GM21381 (cell line): ENCODE data around the gene GLI2.

Experiments used
- ATAC-seq: cut with Tn5 transposase; IDR thresholded peaks from one replicate; pipeline ENCODE4 v1.9.1; 2021; ENCODE audit warnings: mild to moderate bottlenecking, moderate library complexity; ENCODE audit not compliant: unreplicated experiment

Gene GLI2

DNA sequence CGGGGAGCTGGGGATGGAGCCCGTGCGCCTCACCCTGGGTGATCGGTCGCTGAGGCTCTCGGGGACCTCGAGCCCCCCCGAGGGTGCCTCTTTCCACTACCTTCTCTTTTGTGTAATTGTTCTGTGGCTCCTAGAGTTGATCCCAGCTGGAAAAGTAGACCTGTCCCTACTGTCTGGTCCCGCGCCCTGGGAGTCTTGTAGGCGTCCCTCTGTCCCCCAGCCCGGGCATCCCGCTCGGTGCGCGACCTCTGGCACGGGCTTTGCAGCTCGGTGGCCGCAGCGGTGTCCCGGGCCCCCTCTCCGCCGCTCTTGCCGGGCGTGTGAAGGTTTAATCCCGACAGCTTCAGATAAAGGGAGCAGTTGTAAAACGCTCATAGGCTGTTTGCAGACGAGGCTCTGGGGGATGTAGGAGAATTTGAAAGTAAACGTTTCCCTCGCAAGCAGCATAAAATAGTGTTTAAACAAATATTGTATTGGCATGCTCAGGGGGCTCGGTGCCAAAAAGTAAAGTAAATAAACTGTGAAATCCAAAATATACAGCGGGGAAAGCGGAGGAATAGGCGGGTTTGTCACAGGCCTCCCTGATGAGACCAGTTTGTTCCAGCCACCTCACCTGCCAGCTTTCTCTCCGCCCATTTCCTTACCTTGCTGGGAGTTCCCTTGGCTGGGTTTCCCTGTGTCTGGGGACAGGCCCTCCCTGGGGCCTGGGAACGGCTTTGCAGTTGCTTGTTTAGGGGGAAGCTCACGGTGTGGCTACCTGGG, 1.9 kb downstream of the GLI2 start:
- no peak for ATAC-seq

DNA sequence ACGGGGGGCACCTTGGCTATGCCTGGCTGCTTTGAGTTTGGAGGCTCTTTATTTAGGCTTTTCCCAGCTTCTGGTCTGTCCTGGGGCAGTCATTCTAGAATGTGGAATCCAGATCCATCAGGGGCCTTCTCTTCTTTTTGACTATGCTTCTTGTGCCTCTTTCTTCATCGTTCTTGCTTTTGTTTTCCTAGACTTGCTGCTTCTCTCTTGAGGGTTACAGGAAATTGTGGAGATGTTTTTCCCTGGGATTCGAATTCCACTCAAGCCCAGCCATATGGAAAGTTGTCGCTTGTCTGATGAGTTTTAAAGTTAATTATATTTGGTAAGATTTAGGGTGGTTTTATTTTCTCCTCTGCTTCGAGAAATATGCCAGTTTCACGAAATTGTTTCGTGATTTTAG, 2.4 kb downstream of the GLI2 start:
- no peak for ATAC-seq

DNA sequence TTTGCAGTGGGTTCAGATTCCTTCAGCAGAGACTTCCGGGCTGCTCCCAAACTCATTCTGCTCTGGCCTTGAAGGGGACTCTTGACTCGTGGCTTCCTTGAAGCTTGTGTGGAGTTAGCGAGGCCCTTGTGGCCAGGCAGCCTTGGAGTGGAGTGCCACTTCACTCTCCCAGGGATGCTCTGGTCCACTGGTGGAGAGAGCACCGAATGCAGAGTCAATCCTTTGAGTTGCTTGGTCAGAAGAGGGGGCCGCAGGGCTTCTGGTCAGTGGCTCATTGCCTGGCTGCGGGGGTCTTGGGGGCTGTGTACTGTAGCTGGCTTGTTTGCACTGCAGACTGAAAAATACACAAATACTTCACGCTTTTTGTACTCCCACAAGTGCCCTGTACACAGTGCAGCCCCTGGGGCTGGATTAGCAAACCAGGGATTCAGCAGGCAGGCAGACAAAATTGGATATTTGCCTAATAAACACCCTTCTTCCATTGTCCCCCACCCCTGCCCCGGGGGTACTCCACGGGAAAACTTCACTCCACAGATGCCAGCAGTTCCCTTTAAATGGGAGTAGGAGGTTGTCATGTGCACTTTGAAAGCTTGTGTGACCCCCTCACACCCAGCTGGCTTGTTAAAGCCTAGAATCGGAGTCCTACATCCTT, 3.2 kb downstream of the GLI2 start:
- no peak for ATAC-seq

DNA sequence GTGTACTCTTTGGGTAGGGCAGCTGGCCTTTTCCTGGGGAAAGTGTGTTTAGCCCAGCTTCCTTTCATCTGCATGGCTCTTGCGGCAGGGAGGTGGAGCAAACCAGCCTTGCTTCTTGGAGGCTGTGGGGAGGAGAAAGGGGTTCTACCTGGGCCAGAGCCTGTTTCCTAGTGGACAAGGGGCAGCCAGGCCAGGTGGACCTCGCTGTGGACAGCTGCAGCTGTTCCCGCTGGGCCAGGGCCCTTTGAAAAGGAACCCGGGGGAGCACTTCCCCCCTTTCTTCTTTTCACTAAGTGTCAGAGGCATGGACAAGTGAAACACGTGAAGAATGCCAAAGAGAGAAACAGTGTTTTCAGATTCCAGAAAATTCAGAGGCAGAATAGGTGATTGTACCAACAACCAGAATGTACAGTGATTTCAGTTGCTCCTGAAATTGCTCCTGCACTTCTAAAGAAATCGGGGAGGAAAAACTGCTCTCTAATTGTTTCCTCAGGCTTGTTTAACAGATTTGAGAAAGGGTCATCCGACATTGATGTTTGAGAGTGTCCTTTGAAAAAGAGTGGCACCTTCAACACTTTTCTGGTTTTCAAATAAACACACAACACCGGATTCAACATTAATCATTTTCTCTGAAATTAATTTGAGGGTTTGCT, 3.9 kb downstream of the GLI2 start:
- ATAC-seq, result no peak

DNA sequence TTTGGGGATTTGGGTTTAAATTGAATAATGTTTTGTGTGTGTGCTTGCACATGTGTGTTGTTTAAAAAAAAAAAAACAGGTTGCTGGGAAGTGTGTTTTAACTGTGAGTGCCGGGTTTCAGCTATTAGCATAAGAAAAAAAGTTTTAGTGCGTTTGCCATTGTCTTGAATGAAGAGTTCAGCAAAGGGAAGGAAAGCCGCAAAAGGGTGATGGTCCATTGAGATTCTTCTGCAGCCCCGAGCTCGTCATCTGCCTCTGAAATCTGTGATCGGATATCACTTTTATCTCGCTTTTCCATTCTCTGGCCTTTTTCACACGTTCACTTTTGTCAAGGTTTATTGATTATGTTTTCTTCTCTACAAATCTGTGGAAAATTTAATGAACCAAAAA, 4.7 kb downstream of the GLI2 start:
- ATAC-seq, result no peak

DNA sequence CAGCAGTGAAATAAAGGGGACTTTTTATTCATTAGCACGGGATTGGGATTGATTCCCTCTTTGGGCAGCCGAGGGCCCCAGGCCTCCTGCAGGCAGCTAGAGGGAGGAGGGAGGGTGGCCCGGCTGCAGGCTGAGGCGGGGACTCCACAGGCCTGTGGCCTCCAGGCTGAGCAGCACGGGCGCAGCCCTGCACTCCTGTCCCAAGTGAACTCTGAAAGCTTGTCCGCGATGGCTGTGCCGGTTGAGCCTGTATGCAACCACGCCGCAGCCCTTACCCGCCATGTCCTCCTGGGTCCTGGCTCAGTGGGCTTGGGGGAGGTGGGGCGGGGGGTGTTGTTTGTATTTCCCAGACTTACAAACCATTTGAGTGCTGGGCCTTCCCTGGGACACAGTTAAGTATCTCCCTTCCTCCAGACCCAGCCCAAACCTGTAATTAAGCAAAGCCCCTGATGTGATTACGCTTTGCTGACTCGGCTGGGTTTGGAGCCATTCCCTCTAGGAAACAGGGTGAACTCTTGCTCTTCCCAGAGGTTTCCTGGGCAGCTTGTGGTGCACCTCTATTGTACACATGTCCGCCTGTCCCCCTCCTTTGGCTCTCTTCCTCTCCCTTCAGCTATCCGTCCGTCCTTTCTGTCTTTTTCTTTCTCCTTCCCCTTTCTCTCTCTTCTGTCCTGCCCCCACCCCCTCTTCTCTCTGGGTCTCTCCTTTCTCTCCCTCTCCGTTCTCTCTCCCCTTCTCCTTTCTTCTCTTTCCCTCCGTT, 5.3 kb downstream of the GLI2 start:
- ATAC-seq, result no peak

DNA sequence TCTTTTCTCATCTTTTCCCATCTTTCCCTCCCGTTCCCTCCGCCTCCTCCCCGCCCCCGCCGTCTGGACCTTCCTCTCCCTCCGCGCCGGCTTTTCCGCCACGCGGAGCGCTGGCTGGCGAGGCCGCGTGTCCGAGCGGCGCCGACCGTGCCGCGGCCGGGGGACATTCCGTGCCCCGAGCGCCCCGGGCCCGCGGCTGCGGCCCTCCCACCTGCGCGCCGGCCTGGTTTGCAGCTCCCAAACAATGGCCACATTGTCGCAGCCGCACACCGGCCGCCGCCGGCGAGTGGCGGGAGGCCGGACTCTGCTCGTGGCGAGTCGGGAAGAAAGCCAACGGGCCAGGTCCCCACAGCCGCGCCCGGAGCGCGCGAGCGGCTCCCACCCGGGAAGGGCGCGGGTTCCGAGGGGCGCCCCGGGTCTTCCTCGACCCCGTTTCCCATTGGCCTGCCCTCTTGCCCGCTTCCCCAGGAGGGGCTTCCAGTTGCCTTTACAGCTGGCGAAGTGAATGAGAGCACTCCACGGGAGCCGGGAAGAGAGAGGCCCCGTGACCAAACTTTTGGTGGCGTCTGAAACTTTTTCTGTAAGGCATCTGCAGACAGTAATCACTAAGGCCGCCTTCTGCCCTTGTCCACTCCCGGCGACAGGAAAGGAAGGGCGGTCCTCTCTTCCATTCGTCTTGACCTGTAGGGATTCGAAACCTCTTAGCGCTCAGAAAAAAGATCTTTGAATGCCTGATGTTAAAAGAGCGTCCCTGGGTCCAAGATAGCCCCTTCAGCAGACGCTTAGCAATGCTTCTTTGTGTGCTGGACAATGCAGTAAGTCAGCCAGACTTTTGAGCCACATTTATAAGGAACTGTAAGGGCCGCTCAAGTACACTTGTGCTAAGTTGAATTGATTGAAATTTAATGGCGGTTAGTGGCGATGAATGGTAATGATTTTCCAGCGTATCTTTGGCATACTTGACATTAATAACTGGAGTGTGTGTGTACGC, 6.2 kb downstream of the GLI2 start:
- no peak for ATAC-seq

DNA sequence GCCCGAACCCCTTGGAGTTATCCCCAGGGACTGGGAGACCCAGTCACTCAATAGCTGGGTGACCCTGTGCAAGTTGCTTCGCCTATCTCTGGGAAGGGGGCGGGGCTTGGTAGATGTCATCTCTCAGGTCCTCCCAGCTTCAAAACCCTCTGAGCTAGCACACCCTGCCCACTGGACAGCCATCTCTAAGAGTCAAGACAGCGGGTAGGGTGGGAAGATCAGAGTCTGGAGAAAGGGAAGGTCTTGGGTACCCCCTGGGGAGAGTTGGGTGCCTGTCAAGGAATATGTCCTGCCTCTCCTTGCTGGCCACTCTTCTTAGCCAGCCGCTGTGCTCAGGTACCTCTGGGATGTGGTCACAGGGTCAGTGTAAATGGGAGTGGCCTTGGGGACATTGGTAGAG, 8.0 kb downstream of the GLI2 start:
- ATAC-seq, result no peak

DNA sequence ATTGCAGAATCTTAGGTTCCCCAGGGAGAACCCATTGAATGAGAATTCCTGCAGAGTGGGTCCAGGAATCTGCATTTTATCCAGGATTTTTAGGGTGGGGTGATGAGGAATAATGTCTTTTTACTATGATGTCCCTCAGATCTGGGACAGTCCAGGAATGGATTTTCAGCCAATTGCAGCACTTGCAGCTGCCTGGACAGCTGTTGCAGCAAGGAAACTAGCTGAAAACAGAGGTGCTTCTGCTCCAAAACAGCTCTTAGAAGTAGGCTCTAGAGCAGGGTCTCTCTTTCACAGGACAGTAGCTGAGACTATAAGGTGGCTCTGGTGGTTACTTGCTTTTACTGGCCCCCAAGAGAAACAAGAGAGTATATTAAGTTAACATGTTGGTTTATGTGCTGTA, 9.1 kb downstream of the GLI2 start:
- ATAC-seq, result no peak

DNA sequence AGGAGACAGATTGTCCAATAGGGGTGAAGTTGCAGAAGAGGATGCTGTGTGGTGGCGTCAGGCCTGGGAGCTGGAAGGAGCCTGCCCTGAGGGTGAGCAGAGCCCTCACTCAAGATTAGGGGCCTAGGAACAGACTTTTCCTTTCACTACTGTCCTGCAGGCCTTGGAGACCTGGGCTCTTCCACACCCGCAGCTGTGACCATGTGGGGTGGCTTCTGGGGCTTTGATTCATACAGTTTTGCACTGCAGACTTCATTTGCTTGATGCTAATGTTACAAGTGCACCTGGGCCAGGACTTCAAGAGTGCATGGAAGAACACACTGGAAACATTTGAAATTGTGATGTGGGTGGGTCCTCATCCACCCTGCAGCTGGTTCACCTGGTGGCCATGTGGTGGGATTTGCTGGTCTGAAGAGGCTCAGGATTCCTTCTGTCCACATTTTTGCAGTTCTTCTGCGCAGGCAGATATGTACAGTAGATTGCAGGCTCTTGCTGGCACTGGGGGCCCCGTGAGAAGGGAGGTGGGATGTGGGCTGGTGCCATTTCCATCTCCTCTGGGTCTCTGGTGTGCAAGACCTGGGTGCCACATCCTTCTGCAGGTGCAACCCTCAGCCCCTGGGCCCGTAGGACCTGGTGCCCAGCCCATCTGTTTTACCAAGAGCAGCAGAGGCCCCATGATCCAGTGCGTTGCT, 9.9 kb downstream of the GLI2 start:
- no peak for ATAC-seq

DNA sequence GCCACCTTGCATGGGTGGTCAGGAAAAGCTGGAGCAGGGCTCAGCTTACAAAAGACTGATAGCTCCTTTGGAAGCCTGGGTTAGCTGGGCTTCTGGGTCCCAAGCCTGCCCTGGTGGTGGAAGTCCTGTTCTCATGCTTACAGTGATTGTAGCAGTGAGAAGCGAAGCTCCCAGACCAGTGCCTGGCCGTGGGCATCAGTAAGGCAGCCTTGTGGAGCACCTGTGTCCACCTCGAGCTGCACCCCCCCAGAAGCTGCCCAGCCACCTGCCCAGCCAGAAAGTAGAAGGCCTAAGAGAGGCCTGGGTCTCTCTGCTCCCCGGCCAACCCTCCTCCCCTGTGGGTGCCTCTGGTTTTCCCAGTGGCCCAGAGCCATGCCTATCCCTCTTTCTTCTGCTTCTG, 10.5 kb downstream of the GLI2 start:
- no peak for ATAC-seq

DNA sequence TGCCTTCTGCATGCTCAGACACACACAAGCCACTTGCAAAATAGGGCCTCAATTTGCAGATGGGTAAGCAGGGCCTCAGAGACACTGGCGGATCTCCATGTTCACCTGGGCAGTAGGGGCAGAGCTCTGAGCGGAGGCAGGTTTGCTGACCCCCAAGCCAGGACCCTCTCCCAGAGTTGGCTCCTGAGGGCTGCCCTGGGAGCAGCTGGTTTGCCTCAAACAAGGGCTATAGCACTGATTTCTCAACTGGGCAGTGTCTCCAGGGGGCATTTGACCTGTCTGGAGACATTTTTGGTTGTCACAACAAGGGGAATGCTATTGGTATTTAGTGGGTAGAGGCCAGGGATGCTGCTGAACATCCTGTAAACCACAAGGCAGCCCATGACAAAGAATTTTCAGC, 11.6 kb downstream of the GLI2 start:
- ATAC-seq, result no peak

DNA sequence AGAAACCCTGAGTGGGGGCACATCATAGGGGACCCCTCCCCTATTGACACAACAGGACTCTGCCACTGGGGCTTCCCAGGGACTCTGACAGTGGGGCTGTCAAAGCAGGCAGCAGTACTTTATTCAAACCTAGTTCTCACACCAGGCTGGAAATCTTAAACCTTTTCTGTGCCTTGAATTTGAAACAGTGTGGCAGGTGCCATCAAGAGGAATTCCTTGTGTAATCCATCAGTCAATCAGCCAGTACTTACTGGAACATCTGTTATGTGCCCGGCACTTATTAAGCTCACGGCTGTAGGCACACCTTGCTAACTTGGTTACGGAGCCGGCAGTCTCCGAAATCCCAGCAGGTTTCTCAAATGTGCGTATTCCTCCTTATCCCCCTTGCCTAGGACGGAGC, 12.0 kb downstream of the GLI2 start:
- no peak for ATAC-seq

DNA sequence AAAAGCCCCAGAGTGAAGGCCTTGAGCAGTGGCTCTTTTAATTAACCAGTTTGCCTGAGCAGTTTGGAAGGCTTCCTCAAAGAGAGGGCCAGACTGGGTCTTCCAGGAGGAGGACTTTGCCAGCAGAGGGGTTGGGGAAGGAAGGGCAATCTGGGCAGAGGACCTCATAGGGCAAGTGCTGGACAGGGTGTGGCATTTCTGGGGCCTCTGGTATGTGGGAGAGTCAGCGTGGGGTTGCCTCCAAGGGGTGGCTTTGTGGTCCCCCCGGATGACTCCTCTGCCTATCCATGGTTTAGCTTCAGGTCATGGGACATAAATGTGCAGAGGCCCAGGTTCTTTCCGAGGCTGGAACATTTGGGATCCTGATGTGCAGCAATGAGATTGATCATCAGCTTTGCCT, 12.6 kb downstream of the GLI2 start:
- ATAC-seq, result no peak

DNA sequence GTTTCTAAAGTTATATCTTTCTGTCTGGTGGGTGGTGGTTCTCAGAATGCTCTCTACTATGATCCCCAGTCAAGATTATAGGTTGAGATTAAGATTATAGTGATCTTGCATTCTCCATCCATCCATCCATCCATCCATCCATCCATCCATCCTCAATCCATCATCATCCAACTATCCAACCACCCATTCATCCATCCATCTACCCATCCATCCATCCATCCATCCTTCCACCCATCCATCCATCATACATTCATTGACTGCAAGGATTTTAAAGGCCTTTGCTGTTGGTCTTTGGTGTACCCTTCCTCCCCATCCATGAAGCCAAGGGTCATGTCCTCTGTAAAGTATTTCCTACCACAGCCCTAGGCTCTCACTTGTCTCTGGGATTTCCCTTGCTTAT, 13.1 kb downstream of the GLI2 start:
- ATAC-seq, result no peak

DNA sequence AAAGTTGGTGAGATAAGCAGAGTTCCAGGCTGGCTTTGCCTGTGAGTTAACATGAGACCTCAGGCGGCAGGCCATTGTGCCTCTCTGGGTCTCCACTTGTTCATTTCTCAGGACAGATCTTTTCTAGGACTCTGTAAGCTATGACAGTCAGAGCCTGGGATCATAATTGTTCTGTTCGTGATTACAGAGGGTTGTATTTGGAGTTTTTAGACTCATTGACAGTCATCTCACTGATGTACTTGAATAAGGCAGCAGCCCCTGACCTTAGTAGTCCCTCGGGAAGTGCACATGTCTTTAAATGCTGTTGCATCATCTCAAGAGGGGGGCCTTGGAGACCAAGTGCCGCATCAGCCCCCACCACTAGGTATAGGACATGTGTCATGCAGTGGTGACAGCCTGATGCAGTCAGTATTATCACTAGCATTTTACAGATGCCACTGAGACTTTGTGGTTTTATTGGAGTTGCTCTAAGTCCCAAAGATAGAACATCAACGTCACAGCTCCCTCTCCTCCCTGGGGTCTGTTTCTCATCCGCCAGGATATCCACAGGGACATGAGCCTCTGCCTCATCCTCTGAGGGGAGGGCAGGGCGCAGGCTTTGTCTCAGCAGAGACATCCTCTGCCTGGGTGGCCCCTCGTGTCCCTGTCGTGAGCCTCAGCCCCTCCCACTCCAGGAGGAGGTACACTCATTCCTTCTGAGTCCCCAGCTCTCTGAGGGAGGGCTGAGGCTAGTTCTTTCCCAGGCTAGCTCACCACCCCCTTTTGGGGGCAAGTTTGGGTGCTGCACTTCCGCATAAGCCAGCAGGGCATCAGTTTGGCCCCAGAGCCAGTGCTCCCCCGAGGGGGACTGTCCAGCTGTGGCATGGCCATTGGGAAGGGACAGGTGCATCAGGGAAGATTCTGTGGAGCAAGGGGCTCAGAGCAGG, 14.1 kb downstream of the GLI2 start:
- ATAC-seq, result no peak

DNA sequence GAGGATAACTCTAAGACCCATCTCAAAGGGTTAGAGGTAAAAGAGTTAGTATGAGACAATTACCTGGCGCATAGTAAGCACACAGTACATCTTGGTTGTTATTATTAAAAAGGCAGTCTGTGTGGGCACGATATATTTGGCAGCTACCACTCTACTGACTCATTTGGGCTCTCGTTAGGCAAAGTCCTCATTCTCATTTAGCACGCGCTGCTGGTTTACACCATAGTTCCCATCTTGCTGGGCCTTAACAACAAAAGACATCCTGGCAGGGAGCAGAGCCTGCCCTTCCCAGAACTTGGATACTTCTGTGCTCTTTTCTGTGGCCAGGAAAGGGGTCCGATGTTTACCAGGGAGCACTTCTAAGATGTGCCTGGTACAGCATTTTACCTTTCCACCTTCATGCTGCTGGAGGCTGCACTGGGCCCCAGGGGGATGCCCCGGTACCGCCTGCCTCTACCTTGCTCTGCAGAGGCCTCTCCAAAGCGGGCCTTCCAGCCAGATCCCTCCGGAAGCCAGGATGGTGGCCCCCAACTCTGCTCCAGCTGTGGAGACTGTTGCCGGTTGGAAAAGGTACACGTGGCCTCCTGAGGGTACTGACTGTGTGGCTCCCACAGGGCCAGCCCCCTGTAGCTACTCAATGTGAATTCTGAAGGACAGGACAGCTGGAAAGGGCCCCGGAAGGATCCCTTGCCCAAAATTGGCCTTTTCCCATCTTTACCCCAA, 15.0 kb downstream of the GLI2 start:
- no peak for ATAC-seq

DNA sequence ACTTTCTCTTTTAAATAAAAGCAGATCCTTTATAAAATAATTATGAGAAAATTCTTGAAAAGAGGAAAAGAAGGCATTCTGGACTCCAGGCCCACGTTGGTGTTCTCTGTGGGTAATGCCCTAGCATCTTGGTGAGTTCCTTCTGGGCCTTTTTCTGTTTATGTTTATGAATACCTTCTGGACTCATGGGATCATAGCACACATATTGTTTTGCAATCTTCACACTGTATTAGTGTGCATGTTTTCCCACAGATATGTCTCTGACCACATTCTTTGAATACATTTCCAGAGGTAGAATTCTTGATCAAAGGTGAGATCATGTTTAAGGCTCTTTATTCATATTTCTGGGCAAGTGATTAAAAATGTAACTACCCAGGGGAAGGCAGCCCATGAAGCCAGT, 15.9 kb downstream of the GLI2 start:
- ATAC-seq, result no peak
